ENCODE measurements around the gene PON3. TPM values are rescaled to one million over a fixed set of nuclear protein-coding genes. Genes with fewer than 3 reads are reported as not detected.

PON3 gene
- total and polyA plus RNA-seq, 2 experiments from 2014 or later, result 1.4 to 1.6 TPM

GRCh38 chr7:95391761-95392160, 4.4 kb downstream of the PON3 start (continued):
- TF ChIP-seq ZNF462 (CRISPR knock-in tag; IDR thresholded peaks at IDR 0.05) (no peak), JUNB (IDR thresholded peaks at IDR 0.05; ENCODE audit: unreplicated experiment) (no peak), CREB1 (CRISPR knock-in tag; IDR thresholded peaks at IDR 0.05; ENCODE audit: low read depth) (no peak)

- no peaks in the 10 kb centered on the region for H3K79me2 ChIP-seq (replicated peaks; ENCODE audit: insufficient read depth)
- Mint-ChIP-seq H3K27me3 (ENCODE audit: insufficient read depth, low read depth, poor library complexity) (peaks cover 2% of the 10 kb centered on the region), H3K4me3 (no peak overlapping the region), H3K4me1 (no peaks in the 10 kb centered on the region; the same call in 2 of the 3 replicates), H3K9me3 (peaks cover 8% of the 10 kb centered on the region), H3K27ac (no peak overlapping the region), H3K36me3 (ENCODE audit: low read depth) (peaks cover under 1% of the 10 kb centered on the region; the same call in 1 of the 3 replicates)
- H3F3A ChIP-seq (replicated peaks; ENCODE audit: low read depth), result no peaks in the 10 kb centered on the region
- no peak for ATAC-seq
- H3K4me2 ChIP-seq, result no peak overlapping the region
- H3K4me1 ChIP-seq (ENCODE audit: insufficient read depth), result no peaks in the 10 kb centered on the region
- no peak overlapping the region for H2AFZ ChIP-seq
- DNase-seq (ENCODE audit: low spot score), result no peak
- no peaks in the 10 kb centered on the region for H3K27me3 ChIP-seq (ENCODE audit: insufficient read depth)
- H3K9me2 ChIP-seq (ENCODE audit: insufficient read depth), result no peaks in the 10 kb centered on the region
- H3K36me3 ChIP-seq (ENCODE audit: insufficient read depth), result no peaks in the 10 kb centered on the region; the same call in 1 of the 2 replicates
- H3K27ac ChIP-seq (ENCODE audit: low read depth), result no peak overlapping the region
- no peak overlapping the region for H3K4me3 ChIP-seq
- H4K20me1 ChIP-seq (replicated peaks; ENCODE audit: insufficient read depth), result no peaks in the 10 kb centered on the region
- TF ChIP-seq POLR2AphosphoS5 (IDR thresholded peaks at IDR 0.05; ENCODE audit: low read depth) (no peak), ZNF331 (CRISPR knock-in tag; IDR thresholded peaks at IDR 0.05; ENCODE audit: low read depth) (no peak), REST (IDR thresholded peaks at IDR 0.05; ENCODE audit: unreplicated experiment) (no peak), CTCF (conservative IDR thresholded peaks at IDR 0.05; ENCODE audit: low read depth in 2 of 2) (no peak), NANOG (IDR thresholded peaks at IDR 0.05; ENCODE audit: borderline replicate concordance) (no peak), JUNB (IDR thresholded peaks at IDR 0.05; ENCODE audit: unreplicated experiment) (no peak), EZH2phosphoT487 (IDR thresholded peaks at IDR 0.05; ENCODE audit: unreplicated experiment) (no peak), CREB1 (CRISPR knock-in tag; IDR thresholded peaks at IDR 0.05; ENCODE audit: low read depth) (no peak), EZH2 (IDR thresholded peaks at IDR 0.05; ENCODE audit: low read depth, unreplicated experiment) (no peak), ZNF114 (CRISPR knock-in tag; IDR thresholded peaks at IDR 0.05) (no peak), ETS1 (IDR thresholded peaks at IDR 0.05) (no peak), STAT1 (IDR thresholded peaks at IDR 0.05; ENCODE audit: unreplicated experiment) (no peak)
Observed at GRCh38 chr7:95389516-95389915, 6.7 kb downstream of the PON3 start.
